ENCODE measurements around the gene CNGA3.

Gene CNGA3

GRCh38 chr2:98444436-98445176, 98.3 kb downstream of the CNGA3 start, which contains the start of gene INPP4A:
TSS of gene INPP4A (plus strand) at chr2:98444858. CDS start at chr2:98520049, 75,191 bp downstream.
- peak; percentile 81 to 87 (median 82) for DNase-seq

GRCh38 chr2:98445177-98445682, 99.0 kb downstream of the CNGA3 start:
- peak; percentile 14 to 70 (median 69) for DNase-seq

GRCh38 chr2:98445683-98446581, 99.7 kb downstream of the CNGA3 start:
- peak in 1 of 3 experiments; percentile 65 for DNase-seq

- no peak for DNase-seq
Measured at GRCh38 chr2:98446850-98447249, 100.6 kb downstream of the CNGA3 start.

Measured in NCI-H1417 (cell line).